GM20000 (cell line): ENCODE results near the gene LBP.

Experiments used
- DNase-seq: peaks from one replicate; pipeline ENCODE4 v3.0.0; 2012; ENCODE audit warnings: low spot score
- TF ChIP-seq, protein P1 (sequence below): IDR thresholded peaks from 2 replicates; pipeline ENCODE4 v1.5.1; 2012; ENCODE audit warnings: mild to moderate bottlenecking, control low read depth; ENCODE audit errors: extremely low read depth, missing control alignments

LBP gene

DNA sequence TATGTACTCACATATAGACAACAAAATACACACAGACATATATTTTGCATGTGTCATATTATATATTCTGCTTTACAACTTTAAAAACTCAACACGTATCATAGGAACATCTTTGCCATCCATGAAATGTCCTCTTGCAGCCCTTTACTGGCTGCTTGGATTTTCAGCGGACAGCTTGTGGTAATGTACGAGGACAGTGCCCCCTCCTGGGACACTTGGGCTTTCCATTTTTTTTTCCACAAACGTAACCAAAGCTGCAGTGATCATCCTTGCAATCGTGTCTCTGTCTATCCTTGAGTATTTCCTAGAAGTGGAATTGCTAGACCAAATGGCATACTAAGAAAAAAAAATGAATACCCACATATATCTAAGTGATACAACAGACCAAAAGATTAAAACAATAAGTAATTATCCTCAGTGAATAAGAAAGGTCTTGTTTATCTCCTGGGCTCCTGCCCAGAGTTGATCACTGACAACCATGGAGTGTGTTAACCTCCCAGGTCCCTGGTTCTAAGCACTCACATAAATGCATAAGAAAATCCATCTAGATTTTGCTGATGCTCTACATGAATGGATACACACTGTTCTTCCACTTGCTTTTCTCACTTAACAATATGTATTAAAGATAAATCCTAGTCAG is 24.2 kb upstream of the LBP start:
- DNase-seq = no peak
- TF ChIP-seq, protein P1, sequence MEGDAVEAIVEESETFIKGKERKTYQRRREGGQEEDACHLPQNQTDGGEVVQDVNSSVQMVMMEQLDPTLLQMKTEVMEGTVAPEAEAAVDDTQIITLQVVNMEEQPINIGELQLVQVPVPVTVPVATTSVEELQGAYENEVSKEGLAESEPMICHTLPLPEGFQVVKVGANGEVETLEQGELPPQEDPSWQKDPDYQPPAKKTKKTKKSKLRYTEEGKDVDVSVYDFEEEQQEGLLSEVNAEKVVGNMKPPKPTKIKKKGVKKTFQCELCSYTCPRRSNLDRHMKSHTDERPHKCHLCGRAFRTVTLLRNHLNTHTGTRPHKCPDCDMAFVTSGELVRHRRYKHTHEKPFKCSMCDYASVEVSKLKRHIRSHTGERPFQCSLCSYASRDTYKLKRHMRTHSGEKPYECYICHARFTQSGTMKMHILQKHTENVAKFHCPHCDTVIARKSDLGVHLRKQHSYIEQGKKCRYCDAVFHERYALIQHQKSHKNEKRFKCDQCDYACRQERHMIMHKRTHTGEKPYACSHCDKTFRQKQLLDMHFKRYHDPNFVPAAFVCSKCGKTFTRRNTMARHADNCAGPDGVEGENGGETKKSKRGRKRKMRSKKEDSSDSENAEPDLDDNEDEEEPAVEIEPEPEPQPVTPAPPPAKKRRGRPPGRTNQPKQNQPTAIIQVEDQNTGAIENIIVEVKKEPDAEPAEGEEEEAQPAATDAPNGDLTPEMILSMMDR = no peak

DNA sequence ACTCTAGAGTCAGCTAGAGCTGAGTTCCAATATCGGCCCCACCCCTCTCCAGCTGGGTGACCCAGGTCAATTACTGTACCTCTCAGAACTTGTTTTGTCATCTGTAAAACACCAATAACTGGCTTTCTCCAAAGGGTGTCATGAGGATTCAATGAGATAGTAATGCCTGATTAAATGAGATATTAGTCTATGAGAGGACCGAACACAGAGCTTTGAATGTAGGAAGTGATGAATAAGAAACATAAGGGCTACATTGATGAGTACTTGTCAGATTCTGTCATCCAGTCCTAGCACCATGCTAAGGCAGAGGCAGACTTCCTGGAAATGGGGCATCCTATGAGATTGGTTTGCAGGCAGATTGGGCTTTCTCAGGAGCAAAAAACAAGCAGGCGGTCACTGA is 22.1 kb upstream of the LBP start:
- no peak for DNase-seq
- TF ChIP-seq, protein P1 = no peak

DNA sequence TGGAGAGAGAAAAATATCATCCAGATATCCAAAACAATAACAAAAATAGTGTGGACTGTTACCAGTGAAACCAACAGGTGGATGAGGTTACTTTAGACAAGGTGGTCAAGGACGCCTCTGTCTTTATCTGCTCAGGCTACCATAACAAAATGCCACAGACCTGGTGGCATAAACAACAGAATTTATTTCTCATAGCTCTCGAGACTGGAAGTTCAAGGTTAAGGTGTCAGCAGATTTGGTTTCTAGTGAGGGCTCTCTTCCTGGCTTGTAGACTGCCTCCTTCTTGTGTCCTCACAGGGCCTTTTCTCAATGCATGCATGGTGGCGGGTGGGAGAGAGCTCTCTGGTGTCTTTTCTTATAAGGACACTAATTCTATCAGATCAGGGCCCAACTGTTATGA is 21.1 kb upstream of the LBP start:
- TF ChIP-seq, protein P1 = no peak
- no peak for DNase-seq

DNA sequence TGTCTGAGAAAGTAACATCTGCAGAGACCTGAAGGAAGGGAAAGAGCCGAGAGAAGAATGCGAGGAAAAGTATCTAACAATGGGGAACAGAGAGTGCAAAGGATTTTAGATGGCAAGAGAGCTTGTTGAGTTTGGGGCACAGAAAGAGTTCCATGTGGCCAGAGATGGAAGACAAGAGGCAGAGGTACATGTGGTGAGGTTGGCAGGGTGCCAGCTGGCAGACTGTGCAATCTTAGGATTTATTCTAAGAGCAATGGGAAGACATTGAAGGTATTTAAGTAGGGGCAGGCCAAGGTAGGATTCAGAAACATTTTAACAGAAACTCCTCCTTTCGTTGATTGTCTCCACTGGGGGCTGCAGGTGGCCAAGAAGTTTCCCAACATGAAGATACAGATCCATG is 20.4 kb upstream of the LBP start:
- TF ChIP-seq, protein P1 = no peak

DNA sequence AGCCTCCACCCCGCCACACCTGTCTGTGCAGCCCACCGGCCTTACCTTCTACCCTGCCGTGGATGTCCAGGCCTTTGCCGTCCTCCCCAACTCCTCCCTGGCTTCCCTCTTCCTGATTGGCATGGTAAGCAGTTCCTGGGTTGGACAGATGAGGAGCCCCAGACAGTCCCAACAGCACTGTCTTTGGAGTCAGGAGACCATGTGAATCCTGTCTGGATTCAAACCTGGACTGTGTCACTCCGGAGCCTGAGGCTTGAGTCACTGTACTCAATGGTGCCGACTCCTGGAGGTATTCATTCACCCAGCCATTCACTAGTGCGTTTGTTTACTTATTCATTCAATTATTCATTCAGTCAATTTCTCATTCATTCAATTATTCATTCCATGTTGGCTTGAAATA is 20.0 kb upstream of the LBP start:
- TF ChIP-seq, protein P1 = no peak
- DNase-seq = no peak

More for the DNA sequence above, 20.4 kb upstream of the LBP start:
- DNase-seq = no peak

DNA sequence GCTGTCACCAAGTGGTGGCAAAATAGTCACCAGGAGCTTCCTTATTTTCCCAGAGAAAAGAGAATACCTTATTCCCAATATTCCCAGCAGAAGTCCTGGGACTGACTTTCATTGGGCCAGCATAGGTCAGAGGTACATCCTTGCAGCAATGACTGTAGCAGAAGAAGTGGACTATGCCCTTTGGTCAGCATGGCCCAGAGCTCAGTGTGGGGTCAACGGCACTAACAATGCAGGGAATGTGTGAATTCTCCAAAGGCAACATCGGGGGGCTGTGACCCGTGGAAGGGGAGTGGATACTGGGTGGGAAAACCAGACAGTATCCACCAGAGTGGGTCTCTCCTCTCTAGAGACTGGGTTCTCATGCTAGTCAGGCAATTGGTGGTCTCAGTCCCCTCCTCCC is 15.6 kb upstream of the LBP start:
- no peak for DNase-seq
- TF ChIP-seq, protein P1 = no peak

DNA sequence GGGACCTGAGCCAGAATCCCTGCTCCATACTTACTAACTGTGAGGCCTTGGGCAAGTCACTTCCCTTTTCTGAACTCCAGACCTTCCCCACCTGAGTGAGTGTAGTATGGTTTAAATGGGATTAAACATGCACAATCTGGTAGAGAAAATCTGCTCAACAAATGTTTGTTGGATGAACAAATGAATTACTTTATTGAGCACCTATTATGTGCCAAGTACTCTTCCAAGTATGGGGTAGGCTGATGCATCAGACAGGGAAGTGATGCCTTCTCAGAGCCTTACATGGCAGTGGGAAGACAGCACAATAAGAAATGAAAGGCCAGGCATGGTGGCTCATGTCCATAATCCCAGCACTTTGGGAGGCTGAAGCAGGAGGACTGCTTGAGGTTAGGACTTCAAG is 15.0 kb upstream of the LBP start:
- no peak for DNase-seq
- TF ChIP-seq, protein P1 = no peak
